Adipose tissue (tissue), 3 donors: ENCODE measurements around the gene TRIM58. TPM values are rescaled to one million over a fixed set of nuclear protein-coding genes. Genes with fewer than 3 reads are reported as not detected.

Experiments
- H3K27ac ChIP-seq: one replicate; pipeline ENCODE4 v1.5.1; 2013; ENCODE audit warnings: low read depth, low read length
- WGBS, 3 donors: extraction: QIAGEN DNeasy Blood & Tissue Kit; methylation state at CpG; one replicate each; pipeline ENCODE4 v1.1.7; 2013; 5-methylcytosine and 5-hydroxymethylcytosine counted together
- polyA plus RNA-seq, 3 donors: library from polyadenylated mRNA; stranded (reverse); fragments of 200-250 nt; gene quantifications; one replicate each; pipeline ENCODE4 v1.2.3, GENCODE V29; 2013
- donor health status: healthy with polysubstance abuse.
- donor health status: Bipolar disorder and iron deficiency.
- donor health status: healthy.

The TRIM58 gene, protein sequence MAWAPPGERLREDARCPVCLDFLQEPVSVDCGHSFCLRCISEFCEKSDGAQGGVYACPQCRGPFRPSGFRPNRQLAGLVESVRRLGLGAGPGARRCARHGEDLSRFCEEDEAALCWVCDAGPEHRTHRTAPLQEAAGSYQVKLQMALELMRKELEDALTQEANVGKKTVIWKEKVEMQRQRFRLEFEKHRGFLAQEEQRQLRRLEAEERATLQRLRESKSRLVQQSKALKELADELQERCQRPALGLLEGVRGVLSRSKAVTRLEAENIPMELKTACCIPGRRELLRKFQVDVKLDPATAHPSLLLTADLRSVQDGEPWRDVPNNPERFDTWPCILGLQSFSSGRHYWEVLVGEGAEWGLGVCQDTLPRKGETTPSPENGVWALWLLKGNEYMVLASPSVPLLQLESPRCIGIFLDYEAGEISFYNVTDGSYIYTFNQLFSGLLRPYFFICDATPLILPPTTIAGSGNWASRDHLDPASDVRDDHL
- polyA plus RNA-seq = under 1 TPM; 0.10 to 0.34 (median 0.11) TPM

- 1% methylated on average over 77 to 109 of the region's 109 CpGs for WGBS, 3 donors
- H3K27ac ChIP-seq = no peak within 1 kb of the TSS
Measured at GRCh38 chr1:247857069-247857984, at the start of gene TRIM58. Gene TRIM58, plus strand, starts transcription at chr1:247857187. Its CDS starts 60 bp downstream, at chr1:247857247.

GRCh38 chr1:247812637-247813036 is 44.4 kb upstream of the TRIM58 start:
- 37 to 65% (median 56%) methylated on average over 2 of the region's 2 CpGs for WGBS, 3 donors
- no peak overlapping the region for H3K27ac ChIP-seq

GRCh38 chr1:247822060-247822459 is 34.9 kb upstream of the TRIM58 start:
- no peak overlapping the region for H3K27ac ChIP-seq
- WGBS, 3 donors = 22 to 94% (median 59%) methylated on average over 2 of the region's 2 CpGs

- 30 to 70% (median 59%) methylated on average over 6 of the region's 6 CpGs for WGBS, 3 donors
Measured at GRCh38 chr1:247824023-247824422, 33.0 kb upstream of the TRIM58 start, which contains the start of gene OR14A16. Gene OR14A16, minus strand, starts transcription at chr1:247824119. Its CDS starts 8,390 bp downstream, at chr1:247815729.

DNA sequence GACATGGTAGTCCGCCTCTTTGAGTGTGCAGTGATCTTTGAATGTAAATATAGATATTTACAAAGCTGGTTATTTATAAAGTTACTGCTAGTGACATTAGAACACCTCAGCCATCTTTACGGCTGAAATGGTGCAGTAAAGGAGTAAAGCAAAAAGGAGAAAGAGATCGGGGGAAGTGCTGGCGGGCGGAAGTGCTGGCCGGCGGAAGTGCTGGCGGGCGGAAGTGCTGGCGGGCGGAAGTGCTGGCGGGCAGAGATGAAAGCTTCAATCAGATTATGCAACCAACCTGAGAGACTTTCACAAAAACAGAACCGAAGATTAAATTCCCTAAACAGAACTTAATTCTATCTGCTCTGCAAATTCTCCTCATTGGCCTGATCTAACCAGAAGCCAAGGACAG is 31.6 kb upstream of the TRIM58 start:
- 81 to 92% (median 88%) methylated on average over 12 to 13 of the region's 13 CpGs for WGBS, 3 donors

More at GRCh38 chr1:247824023-247824422, 33.0 kb upstream of the TRIM58 start, which contains the start of gene OR14A16:
- no peak within 1 kb of the TSS for H3K27ac ChIP-seq

GRCh38 chr1:247829656-247830055 is 27.3 kb upstream of the TRIM58 start:
- WGBS, 3 donors = 0 to 74% (median 39%) methylated on average over 1 of the region's 1 CpG
- H3K27ac ChIP-seq = no peak overlapping the region

More for the DNA sequence above, 31.6 kb upstream of the TRIM58 start:
- H3K27ac ChIP-seq = no peak overlapping the region

GRCh38 chr1:247833601-247834000 is 23.4 kb upstream of the TRIM58 start:
- WGBS, 3 donors = 61 to 78% (median 72%) methylated on average over 6 of the region's 6 CpGs

DNA sequence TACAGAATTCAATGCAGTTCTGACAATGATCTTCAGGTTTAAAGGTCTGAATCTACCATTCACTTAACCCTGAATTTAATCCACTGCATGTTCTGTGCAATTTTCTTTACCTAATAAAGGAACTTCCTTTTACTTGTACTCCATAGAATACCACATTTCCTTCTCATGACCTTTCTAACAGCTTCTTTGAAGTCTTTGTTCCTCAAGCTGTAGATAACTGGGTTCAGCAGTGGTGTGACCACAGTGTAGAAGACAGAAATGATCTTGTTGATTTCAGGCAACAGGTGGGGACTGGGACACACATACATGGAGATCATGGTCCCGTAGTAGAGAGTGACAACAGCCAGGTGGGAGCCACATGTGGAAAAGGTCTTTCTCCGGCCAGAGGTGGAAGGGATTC is 16.2 kb upstream of the TRIM58 start:
- WGBS, 3 donors = 70 to 90% (median 84%) methylated on average over 2 of the region's 2 CpGs
- H3K27ac ChIP-seq = no peak overlapping the region

More at GRCh38 chr1:247833601-247834000, 23.4 kb upstream of the TRIM58 start:
- no peak overlapping the region for H3K27ac ChIP-seq

DNA sequence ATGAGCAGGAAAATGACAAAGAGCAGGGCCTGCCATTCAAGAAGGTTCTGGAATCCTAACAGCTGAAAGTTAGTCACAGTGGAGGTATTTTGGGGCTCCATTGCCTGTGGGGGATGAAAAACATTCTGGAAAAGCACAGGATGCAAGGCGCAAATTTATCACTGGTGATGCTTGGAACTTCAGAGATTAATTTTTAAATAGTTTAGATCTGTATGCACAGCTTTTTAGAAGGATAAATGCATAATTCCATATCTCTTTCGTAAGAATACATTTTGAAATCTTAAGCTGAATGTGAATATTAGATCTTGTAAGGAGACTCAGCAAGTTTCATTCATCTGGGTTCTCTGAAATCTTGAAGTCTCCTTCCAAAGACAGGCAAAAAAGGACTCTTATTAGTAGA is 15.2 kb upstream of the TRIM58 start, which contains the start of gene OR11L1:
Gene OR11L1 (minus strand): TSS at position 101 of the 400 bp plus-strand sequence. CDS start 0 bp downstream, at position 101.
- 77 to 89% (median 84%) methylated on average over 2 of the region's 2 CpGs for WGBS, 3 donors
- no peak within 1 kb of the TSS for H3K27ac ChIP-seq

- WGBS, 3 donors = 46 to 87% (median 66%) methylated on average over 2 of the region's 2 CpGs
- H3K27ac ChIP-seq = no peak overlapping the region
Measured at GRCh38 chr1:247843411-247843810, 13.6 kb upstream of the TRIM58 start.

DNA sequence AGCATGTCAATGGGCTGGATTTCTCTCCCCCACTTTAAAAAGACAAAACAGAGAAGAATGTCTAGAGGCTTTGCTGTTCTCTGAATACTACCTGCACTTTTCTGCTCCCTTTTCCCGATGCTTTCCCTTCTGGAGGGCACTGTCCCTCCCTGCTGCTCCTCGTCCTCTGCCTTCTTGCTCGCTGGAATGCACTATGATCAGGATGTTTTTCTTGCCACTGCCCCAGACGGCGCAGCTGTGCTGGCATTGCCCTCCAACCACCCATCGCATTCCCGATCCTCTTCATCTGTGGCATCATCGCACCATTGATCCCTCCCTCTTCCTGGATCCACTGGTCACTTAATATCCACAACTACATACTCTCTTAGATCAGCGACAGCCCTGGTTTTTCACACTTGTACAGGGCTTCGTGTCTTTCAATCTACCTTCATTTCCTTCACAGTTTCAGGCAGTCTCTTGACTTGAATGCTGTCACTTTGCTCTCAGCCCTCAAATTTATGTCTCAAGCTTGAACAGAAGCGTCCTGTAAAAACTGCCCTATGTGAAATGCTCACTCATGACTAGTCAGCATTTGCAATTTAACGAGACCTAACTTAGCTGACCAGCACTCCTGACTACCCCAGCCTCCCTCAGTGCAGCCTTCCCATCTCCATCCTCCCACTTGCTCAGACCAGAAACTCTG is 11.8 kb upstream of the TRIM58 start:
- no peak overlapping the region for H3K27ac ChIP-seq
- 65 to 78% (median 76%) methylated on average over 12 of the region's 12 CpGs for WGBS, 3 donors

DNA sequence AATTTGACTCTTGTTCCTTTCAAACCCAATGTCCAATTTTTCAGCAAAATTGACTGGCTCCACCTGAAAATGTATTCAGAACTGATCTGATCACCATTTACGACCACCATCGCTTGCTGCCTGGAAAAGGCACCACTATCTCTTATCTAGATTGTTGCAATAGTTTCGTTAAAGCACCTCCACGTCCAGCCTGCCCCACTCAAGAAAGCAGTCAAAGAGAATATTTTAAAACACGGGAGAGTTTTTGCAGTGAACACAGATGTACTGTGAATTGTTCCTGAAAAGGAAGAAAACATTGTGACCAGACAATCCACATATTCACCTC is 11.3 kb upstream of the TRIM58 start:
- WGBS, 3 donors = 58 to 80% (median 72%) methylated on average over 5 of the region's 5 CpGs
- H3K27ac ChIP-seq = no peak overlapping the region

GRCh38 chr1:247848346-247848745 is 8.6 kb upstream of the TRIM58 start:
- 82 to 87% (median 85%) methylated on average over 7 of the region's 7 CpGs for WGBS, 3 donors
- no peak overlapping the region for H3K27ac ChIP-seq

GRCh38 chr1:247849616-247850015 is 7.4 kb upstream of the TRIM58 start:
- no peak overlapping the region for H3K27ac ChIP-seq
- WGBS, 3 donors = 83 to 95% (median 89%) methylated on average over 1 of the region's 1 CpG

GRCh38 chr1:247854899-247855545 is 2.0 kb upstream of the TRIM58 start:
- 72 to 86% (median 84%) methylated on average over 14 of the region's 14 CpGs for WGBS, 3 donors
- no peak overlapping the region for H3K27ac ChIP-seq

DNA sequence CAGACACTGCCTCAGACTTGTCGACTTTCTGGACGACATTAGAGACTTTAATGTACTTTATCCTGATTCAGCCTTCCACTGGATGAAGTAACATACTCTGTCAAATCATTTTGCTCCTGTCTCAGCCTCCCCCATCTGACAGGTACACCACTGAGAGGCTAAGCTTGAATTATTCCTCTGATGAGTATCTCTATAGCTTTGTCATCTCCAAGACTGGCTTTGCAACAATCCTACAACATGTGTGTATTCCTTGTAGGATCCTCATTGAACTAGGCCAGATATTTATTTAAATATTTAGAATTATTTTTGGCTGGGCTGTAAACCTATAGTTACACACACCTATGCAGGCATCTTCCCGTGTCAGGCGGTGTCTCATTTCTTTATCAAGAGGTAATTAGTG is 1.1 kb upstream of the TRIM58 start:
- WGBS, 3 donors = 63 to 87% (median 86%) methylated on average over 4 of the region's 4 CpGs
- H3K27ac ChIP-seq = no peak overlapping the region

- H3K27ac ChIP-seq = no peak overlapping the region
- WGBS, 3 donors = 28 to 39% (median 32%) methylated on average over 15 of the region's 15 CpGs
Measured at GRCh38 chr1:247857985-247858619, 1.1 kb downstream of the TRIM58 start.
